DOHH2 (cell line): ENCODE data around the gene CD109.

Experiments used
- EZH2phosphoT487 ChIP-seq: fragments of 200-600 bp; sonication (generic); IDR thresholded peaks from 2 replicates; pipeline ENCODE4 v1.6.1; 2017; ENCODE audit warnings: borderline replicate concordance, mild to moderate bottlenecking, antibody characterized with exemption, low read length, moderate library complexity, mixed read lengths
- TF ChIP-seq, protein P1 (sequence below): fragments of 200-600 bp; sonication (generic); IDR thresholded peaks from one replicate; pipeline ENCODE4 v1.5.1; 2014; ENCODE audit warnings: antibody characterized with exemption, mild to moderate bottlenecking, low read depth, low read length; ENCODE audit not compliant: poor library complexity, severe bottlenecking

DNA sequence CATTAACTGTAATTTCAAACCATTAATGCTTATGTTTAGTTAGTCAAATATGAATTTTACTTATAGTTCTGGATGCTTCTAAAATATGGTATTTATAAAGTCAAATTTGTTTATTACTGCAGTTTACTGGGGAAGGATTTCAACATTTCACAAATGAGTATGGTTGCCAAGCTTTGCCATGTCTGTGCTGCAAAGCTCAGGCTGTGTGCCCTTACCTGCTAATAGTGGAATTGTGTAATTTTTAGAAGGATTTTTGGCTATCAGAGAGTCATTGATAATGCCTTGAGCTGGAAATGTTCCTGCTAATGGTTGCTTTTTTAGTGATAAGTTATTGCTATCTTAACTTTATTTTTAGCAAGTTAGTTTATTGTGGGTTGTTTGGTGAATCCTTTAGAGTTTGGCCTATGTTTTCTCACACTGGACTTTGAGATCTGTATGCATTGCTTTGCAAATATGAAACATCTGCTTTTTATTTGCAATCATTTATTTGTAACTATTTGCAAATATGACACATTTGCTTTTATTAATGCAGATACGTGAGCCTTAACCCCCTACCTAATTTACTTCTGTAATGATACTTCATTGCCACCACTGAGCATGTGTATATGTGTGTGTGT lies 105.8 kb downstream of the CD109 start:
- TF ChIP-seq, protein P1, sequence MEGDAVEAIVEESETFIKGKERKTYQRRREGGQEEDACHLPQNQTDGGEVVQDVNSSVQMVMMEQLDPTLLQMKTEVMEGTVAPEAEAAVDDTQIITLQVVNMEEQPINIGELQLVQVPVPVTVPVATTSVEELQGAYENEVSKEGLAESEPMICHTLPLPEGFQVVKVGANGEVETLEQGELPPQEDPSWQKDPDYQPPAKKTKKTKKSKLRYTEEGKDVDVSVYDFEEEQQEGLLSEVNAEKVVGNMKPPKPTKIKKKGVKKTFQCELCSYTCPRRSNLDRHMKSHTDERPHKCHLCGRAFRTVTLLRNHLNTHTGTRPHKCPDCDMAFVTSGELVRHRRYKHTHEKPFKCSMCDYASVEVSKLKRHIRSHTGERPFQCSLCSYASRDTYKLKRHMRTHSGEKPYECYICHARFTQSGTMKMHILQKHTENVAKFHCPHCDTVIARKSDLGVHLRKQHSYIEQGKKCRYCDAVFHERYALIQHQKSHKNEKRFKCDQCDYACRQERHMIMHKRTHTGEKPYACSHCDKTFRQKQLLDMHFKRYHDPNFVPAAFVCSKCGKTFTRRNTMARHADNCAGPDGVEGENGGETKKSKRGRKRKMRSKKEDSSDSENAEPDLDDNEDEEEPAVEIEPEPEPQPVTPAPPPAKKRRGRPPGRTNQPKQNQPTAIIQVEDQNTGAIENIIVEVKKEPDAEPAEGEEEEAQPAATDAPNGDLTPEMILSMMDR: no peak
- TF ChIP-seq EZH2phosphoT487: no peak
